HL-60 (cell line): ENCODE data around the gene GABBR2.

Source experiments
- CTCF ChIP-seq: IDR thresholded peaks from one replicate; pipeline ENCODE4 v1.5.1; 2011; ENCODE audit warnings: low read length, control low read depth, inconsistent platforms; ENCODE audit not compliant: insufficient read depth
- REST ChIP-seq: IDR thresholded peaks from 2 replicates; pipeline ENCODE4 v1.6.1; 2012; ENCODE audit warnings: low read depth; ENCODE audit not compliant: insufficient replicate concordance
- SPI1 ChIP-seq: IDR thresholded peaks from 2 replicates; pipeline ENCODE4 v1.6.1; 2012; ENCODE audit warnings: low read depth, mild to moderate bottlenecking, borderline replicate concordance

GRCh38 chr9:98302938-98303632 lies 405.6 kb downstream of the GABBR2 start:
- TF ChIP-seq SPI1 (no peak), CTCF (no peak), REST (no peak)
